ENCODE measurements around the gene RAP1B. TPM values are rescaled to one million over a fixed set of nuclear protein-coding genes. Genes with fewer than 3 reads are reported as not detected.
A peak's percentile ranks its signal among the peaks of the same experiment; 100 is the strongest.

The RAP1B gene
- total and polyA plus RNA-seq, 2 donors (not counting 1 experiment from before 2014, with no cell fraction given) = 54.5 to 159 TPM

GRCh38 chr12:68611094-68611805 lies 551 bp downstream of the RAP1B start:
- H3K4me3 ChIP-seq (ENCODE audit: control extremely low read depth in 1 of 5, extremely low read depth in 1 of 5, insufficient read depth in 1 of 5, low read depth in 2 of 5, low read length in 4 of 5) = peak overlapping the region; percentile 61 to 99 (median 90)
- POLR2A ChIA-PET = interaction anchor here (1.0 to 1.6 kb wide), 9 partner anchors 11 to 280 kb away, joined by 3 to 15 read pairs (median 5); partner anchors contain the start of genes MDM1 and MDM2
- H3K27ac Mint-ChIP-seq = peak overlapping the region; percentile 98
- under 1% methylated on average over 54 of the region's 72 CpGs for WGBS (ENCODE audit: insufficient coverage)
- H4K20me1 ChIP-seq (ENCODE audit: control insufficient read depth, insufficient read depth, low read length, poor library complexity, severe bottlenecking) = peaks cover 45% of the 10 kb centered on the region
- no peaks in the 10 kb centered on the region for H3K9me3 Mint-ChIP-seq (ENCODE audit: insufficient read depth)
- peak overlapping the region; percentile 91 for H3K4me3 Mint-ChIP-seq
- peaks cover 47% of the 10 kb centered on the region for H3K4me1 Mint-ChIP-seq
- peak overlapping the region; percentile 91 for H3K9ac ChIP-seq (ENCODE audit: low read length)
- H3K79me2 ChIP-seq (ENCODE audit: control insufficient read depth, insufficient read depth, low read length) = peaks cover 54% of the 10 kb centered on the region
- peak overlapping the region; percentile 80 for H3K4me2 ChIP-seq (replicated peaks; ENCODE audit: low read depth, low read length, poor library complexity, severe bottlenecking)
- no peak for TF ChIP-seq EZH2 (IDR thresholded peaks at IDR 0.05; ENCODE audit: borderline replicate concordance, insufficient read depth, low read depth, low read length, poor library complexity, severe bottlenecking)
- no peak for TF ChIP-seq CTCF (IDR thresholded peaks at IDR 0.05)
- ATAC-seq (ENCODE audit: low read depth) = peak; percentile 32
- intact Hi-C loops (cut with micrococcal nuclease) = loop anchor here (2.0 to 5.0 kb wide), 5 partner anchors 18 to 626 kb away; partner anchors contain the start of gene CPSF6
- no peaks in the 10 kb centered on the region for H3K27me3 ChIP-seq (replicated peaks in 1 of 4; ENCODE audit: control extremely low read depth in 1 of 4, control insufficient read depth in 3 of 4, insufficient read depth in 4 of 4, low read length in 3 of 4)
- peak overlapping the region; percentile 34 for H2AFZ ChIP-seq (ENCODE audit: insufficient read depth, low read depth, low read length, poor library complexity, severe bottlenecking)
- H3K27ac ChIP-seq (ENCODE audit: low read length in 2 of 2) = peak overlapping the region; percentile 91 to 94
- peaks cover 38 to 43% of the 10 kb centered on the region in 2 donors for H3K4me1 ChIP-seq (ENCODE audit: control insufficient read depth in 2 of 2, insufficient read depth in 2 of 2, low read length in 2 of 2)
- DNase-seq = peak; percentile 68
- no peaks in the 10 kb centered on the region for H3K27me3 Mint-ChIP-seq
- CTCF ChIA-PET = interaction anchor here (1.0 to 1.8 kb wide), 3 partner anchors 19 to 252 kb away, joined by 3 to 4 read pairs (median 3); no protein-coding TSS in a partner anchor
- peaks cover 0 to 2% (median 0%) of the 10 kb centered on the region in 3 donors for H3K9me3 ChIP-seq (ENCODE audit: control extremely low read depth in 1 of 3, control insufficient read depth in 2 of 3, insufficient read depth in 1 of 3, low read length in 2 of 3)
- H3K36me3 ChIP-seq (replicated peaks in 1 of 2; ENCODE audit: control extremely low read depth in 1 of 2, control insufficient read depth in 1 of 2, extremely low read depth in 1 of 2, insufficient read depth in 2 of 2, low read length in 1 of 2) = peaks cover 0 to 3% of the 10 kb centered on the region in 2 experiments

- peaks cover 43 to 47% of the 10 kb centered on the region in 2 donors for H3K4me1 ChIP-seq (ENCODE audit: control insufficient read depth in 2 of 2, insufficient read depth in 2 of 2, low read length in 2 of 2)
- peak overlapping the region; percentile 61 to 99 (median 90) for H3K4me3 ChIP-seq (ENCODE audit: control extremely low read depth in 1 of 5, extremely low read depth in 1 of 5, insufficient read depth in 1 of 5, low read depth in 2 of 5, low read length in 4 of 5)
- H3K4me2 ChIP-seq (replicated peaks; ENCODE audit: low read depth, low read length, poor library complexity, severe bottlenecking) = peak overlapping the region; percentile 80
- peaks cover 0 to 3% of the 10 kb centered on the region in 2 experiments for H3K36me3 ChIP-seq (replicated peaks in 1 of 2; ENCODE audit: control extremely low read depth in 1 of 2, control insufficient read depth in 1 of 2, extremely low read depth in 1 of 2, insufficient read depth in 2 of 2, low read length in 1 of 2)
- peaks cover 0 to 2% (median 0%) of the 10 kb centered on the region in 3 donors for H3K9me3 ChIP-seq (ENCODE audit: control extremely low read depth in 1 of 3, control insufficient read depth in 2 of 3, insufficient read depth in 1 of 3, low read length in 2 of 3)
- Mint-ChIP-seq H3K27ac (peak overlapping the region; percentile 87), H3K4me3 (peak overlapping the region; percentile 87), H3K9me3 (ENCODE audit: insufficient read depth) (no peaks in the 10 kb centered on the region), H3K27me3 (no peaks in the 10 kb centered on the region), H3K4me1 (peaks cover 49% of the 10 kb centered on the region)
- H3K79me2 ChIP-seq (ENCODE audit: control insufficient read depth, insufficient read depth, low read length) = peaks cover 56% of the 10 kb centered on the region
- ChIA-PET POLR2A (interaction anchor here (1.0 to 1.6 kb wide), 4 partner anchors 11 to 280 kb away, joined by 3 to 15 read pairs (median 6); partner anchors contain the start of gene MDM1), CTCF (interaction anchor here (0.7 to 1.8 kb wide), 4 partner anchors 30 to 253 kb away, joined by 3 to 4 read pairs (median 4); no protein-coding TSS in a partner anchor)
- peaks cover 51% of the 10 kb centered on the region for H4K20me1 ChIP-seq (ENCODE audit: control insufficient read depth, insufficient read depth, low read length, poor library complexity, severe bottlenecking)
- H2AFZ ChIP-seq (ENCODE audit: insufficient read depth, low read depth, low read length, poor library complexity, severe bottlenecking) = peak overlapping the region; percentile 34
- TF ChIP-seq CTCF (IDR thresholded peaks at IDR 0.05) = no peak
- TF ChIP-seq EZH2 (IDR thresholded peaks at IDR 0.05; ENCODE audit: borderline replicate concordance, insufficient read depth, low read depth, low read length, poor library complexity, severe bottlenecking) = no peak
- DNase-seq (no peak), ATAC-seq (ENCODE audit: low read depth) (no peak)
- peak overlapping the region; percentile 91 for H3K9ac ChIP-seq (ENCODE audit: low read length)
- no peaks in the 10 kb centered on the region for H3K27me3 ChIP-seq (replicated peaks in 1 of 4; ENCODE audit: control extremely low read depth in 1 of 4, control insufficient read depth in 3 of 4, insufficient read depth in 4 of 4, low read length in 3 of 4)
- no CpG with 5 or more reads among the region's 8 CpGs for WGBS (ENCODE audit: insufficient coverage)
- H3K27ac ChIP-seq (ENCODE audit: low read length in 2 of 2) = peak overlapping the region; percentile 91 to 94
- intact Hi-C loops (cut with micrococcal nuclease) = loop anchor here (2.0 to 5.0 kb wide), 6 partner anchors 19 to 626 kb away; partner anchors contain the start of gene CPSF6
Observed at GRCh38 chr12:68611806-68612160, 1.1 kb downstream of the RAP1B start.

Measured in B cell (primary cell).